SK-N-SH treated with all-trans-retinoic acid at 6 μM for 48 hours (cell line): Measurements from ENCODE around the gene NINJ1.
A peak's percentile ranks its signal among the peaks of the same experiment; 100 is the strongest.

Source experiments
- ATAC-seq: fragments of 200-7000 bp; cut with Tn5 transposase; 3 replicates; pipeline ENCODE4 v1.9.1; 2020; ENCODE audit warnings: mild to moderate bottlenecking, moderate library complexity
- ARNTL ChIP-seq: fragments of 450-650 bp; formaldehyde crosslinking; IDR thresholded peaks from 2 replicates; pipeline ENCODE4 v1.5.0; 2020; ENCODE audit warnings: low read depth, mild to moderate bottlenecking, moderate library complexity, borderline replicate concordance
- CSDC2 ChIP-seq: fragments of 250-450 bp; sonication (Bioruptor Pico); IDR thresholded peaks from 2 replicates; pipeline ENCODE4 v1.5.0; 2020; ENCODE audit warnings: mild to moderate bottlenecking, moderate library complexity
- CSRNP3 ChIP-seq: fragments of 250-450 bp; sonication (Bioruptor Pico); IDR thresholded peaks from 2 replicates; pipeline ENCODE4 v1.5.1; 2021; ENCODE audit warnings: mild to moderate bottlenecking, moderate library complexity
- ESRRG ChIP-seq: fragments of 250-450 bp; sonication (Bioruptor Pico); IDR thresholded peaks from 2 replicates; pipeline ENCODE4 v1.6.1; 2021; ENCODE audit warnings: mild to moderate bottlenecking
- GLIS3 ChIP-seq: fragments of 250-450 bp; sonication (Bioruptor Pico); IDR thresholded peaks from 2 replicates; pipeline ENCODE4 v1.5.0; 2020; ENCODE audit warnings: mild to moderate bottlenecking, moderate library complexity
- ISL1 ChIP-seq: fragments of 250-450 bp; sonication (Bioruptor Pico); IDR thresholded peaks from 2 replicates; pipeline ENCODE4 v2.1.2; 2022; ENCODE audit warnings: mild to moderate bottlenecking, moderate library complexity
- OSR1 ChIP-seq: fragments of 250-450 bp; sonication (Bioruptor Pico); IDR thresholded peaks from 2 replicates; pipeline ENCODE4 v1.8.0; 2022; ENCODE audit warnings: moderate library complexity, mild to moderate bottlenecking, inconsistent platforms
- PPARA ChIP-seq: fragments of 250-450 bp; sonication (Bioruptor Pico); IDR thresholded peaks from 2 replicates; pipeline ENCODE4 v1.5.0; 2020; ENCODE audit warnings: mild to moderate bottlenecking, borderline replicate concordance
- RARB ChIP-seq: fragments of 250-450 bp; sonication (Bioruptor Pico); IDR thresholded peaks from 2 replicates; pipeline ENCODE4 v1.8.0; 2021; ENCODE audit warnings: mild to moderate bottlenecking, moderate library complexity
- SNAI2 ChIP-seq: fragments of 250-450 bp; sonication (Bioruptor Pico); IDR thresholded peaks from 2 replicates; pipeline ENCODE4 v1.5.0; 2020; ENCODE audit warnings: mild to moderate bottlenecking, moderate library complexity
- TCF4 ChIP-seq: fragments of 250-450 bp; sonication (Bioruptor Pico); IDR thresholded peaks from 2 replicates; pipeline ENCODE4 v1.8.0; 2021; ENCODE audit warnings: mild to moderate bottlenecking, moderate library complexity, borderline replicate concordance
- TOX ChIP-seq: fragments of 250-450 bp; sonication (Bioruptor Pico); IDR thresholded peaks from 2 replicates; pipeline ENCODE4 v1.8.0; 2021; ENCODE audit warnings: mild to moderate bottlenecking, moderate library complexity, borderline replicate concordance
- TSHZ2 ChIP-seq: fragments of 250-450 bp; sonication (Bioruptor Pico); IDR thresholded peaks from 2 replicates; pipeline ENCODE4 v1.5.0; 2020; ENCODE audit warnings: mild to moderate bottlenecking, moderate library complexity
- ZC3H10 ChIP-seq: fragments of 250-450 bp; sonication (Bioruptor Pico); IDR thresholded peaks from 2 replicates; pipeline ENCODE4 v1.5.1; 2021; ENCODE audit warnings: mild to moderate bottlenecking, moderate library complexity
- ZFP3 ChIP-seq: fragments of 250-450 bp; sonication (Bioruptor Pico); IDR thresholded peaks from 2 replicates; pipeline ENCODE4 v1.5.0; 2020; ENCODE audit warnings: mild to moderate bottlenecking, moderate library complexity
- ZFP30 ChIP-seq: fragments of 450-650 bp; formaldehyde crosslinking; IDR thresholded peaks from 2 replicates; pipeline ENCODE4 v1.5.0; 2022; ENCODE audit warnings: mild to moderate bottlenecking, moderate library complexity
- ZNF565 ChIP-seq: fragments of 450-650 bp; formaldehyde crosslinking; conservative IDR thresholded peaks from 2 replicates; pipeline ENCODE4 v1.5.0; 2020; ENCODE audit warnings: low read depth, mild to moderate bottlenecking, moderate library complexity
- ZNF70 ChIP-seq: fragments of 450-650 bp; formaldehyde crosslinking; IDR thresholded peaks from 2 replicates; pipeline ENCODE4 v1.5.0; 2020; ENCODE audit warnings: mild to moderate bottlenecking, moderate library complexity
- ZNF8 ChIP-seq: fragments of 450-650 bp; formaldehyde crosslinking; IDR thresholded peaks from 2 replicates; pipeline ENCODE4 v1.5.0; 2020; ENCODE audit warnings: mild to moderate bottlenecking, moderate library complexity
- TF ChIP-seq, protein P1 (sequence below): fragments of 250-450 bp; sonication (Bioruptor Pico); IDR thresholded peaks from 2 replicates; pipeline ENCODE4 v1.5.1; 2020; ENCODE audit warnings: low read depth, mild to moderate bottlenecking, moderate library complexity

The NINJ1 gene

DNA sequence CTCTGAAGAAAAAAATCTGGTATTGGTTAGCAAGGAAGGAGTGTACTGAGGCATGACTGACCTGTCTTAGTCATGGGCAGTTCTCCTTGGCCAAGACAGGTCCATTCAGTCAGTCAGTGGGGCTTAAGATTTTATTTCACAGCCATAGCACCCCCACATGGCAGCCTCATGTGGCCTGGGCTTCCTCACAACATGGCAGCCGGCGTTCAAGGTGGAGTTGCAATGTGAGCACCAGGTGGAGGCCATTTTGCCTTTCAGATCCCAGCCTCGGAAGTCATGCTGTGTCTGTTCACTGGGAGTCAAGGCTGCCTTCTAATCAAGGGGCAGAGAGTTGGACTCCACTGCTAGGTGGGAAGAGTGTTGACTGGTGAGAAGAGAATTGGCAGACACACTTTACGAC, 48.4 kb downstream of the NINJ1 start:
- TF ChIP-seq RARB (no peak), ZFP30 (CRISPR knock-in tag) (no peak), TSHZ2 (no peak), OSR1 (CRISPR knock-in tag) (no peak), ZNF8 (CRISPR knock-in tag) (no peak), TCF4 (CRISPR knock-in tag) (no peak), ZC3H10 (no peak), TOX (no peak), ZNF565 (CRISPR knock-in tag) (peak; percentile 92)
- no peak for ATAC-seq

GRCh38 chr9:93084471-93084881, 49.6 kb downstream of the NINJ1 start:
- no peak for ATAC-seq
- TF ChIP-seq TSHZ2 (no peak), SNAI2 (CRISPR knock-in tag) (no peak), PPARA (CRISPR knock-in tag) (no peak), CSRNP3 (no peak), ESRRG (CRISPR knock-in tag) (no peak)
- TF ChIP-seq, protein P1, sequence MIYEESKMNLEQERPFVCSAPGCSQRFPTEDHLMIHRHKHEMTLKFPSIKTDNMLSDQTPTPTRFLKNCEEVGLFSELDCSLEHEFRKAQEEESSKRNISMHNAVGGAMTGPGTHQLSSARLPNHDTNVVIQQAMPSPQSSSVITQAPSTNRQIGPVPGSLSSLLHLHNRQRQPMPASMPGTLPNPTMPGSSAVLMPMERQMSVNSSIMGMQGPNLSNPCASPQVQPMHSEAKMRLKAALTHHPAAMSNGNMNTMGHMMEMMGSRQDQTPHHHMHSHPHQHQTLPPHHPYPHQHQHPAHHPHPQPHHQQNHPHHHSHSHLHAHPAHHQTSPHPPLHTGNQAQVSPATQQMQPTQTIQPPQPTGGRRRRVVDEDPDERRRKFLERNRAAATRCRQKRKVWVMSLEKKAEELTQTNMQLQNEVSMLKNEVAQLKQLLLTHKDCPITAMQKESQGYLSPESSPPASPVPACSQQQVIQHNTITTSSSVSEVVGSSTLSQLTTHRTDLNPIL (CRISPR knock-in tag): no peak
- TF ChIP-seq, all 23 proteins: peak for 0

DNA sequence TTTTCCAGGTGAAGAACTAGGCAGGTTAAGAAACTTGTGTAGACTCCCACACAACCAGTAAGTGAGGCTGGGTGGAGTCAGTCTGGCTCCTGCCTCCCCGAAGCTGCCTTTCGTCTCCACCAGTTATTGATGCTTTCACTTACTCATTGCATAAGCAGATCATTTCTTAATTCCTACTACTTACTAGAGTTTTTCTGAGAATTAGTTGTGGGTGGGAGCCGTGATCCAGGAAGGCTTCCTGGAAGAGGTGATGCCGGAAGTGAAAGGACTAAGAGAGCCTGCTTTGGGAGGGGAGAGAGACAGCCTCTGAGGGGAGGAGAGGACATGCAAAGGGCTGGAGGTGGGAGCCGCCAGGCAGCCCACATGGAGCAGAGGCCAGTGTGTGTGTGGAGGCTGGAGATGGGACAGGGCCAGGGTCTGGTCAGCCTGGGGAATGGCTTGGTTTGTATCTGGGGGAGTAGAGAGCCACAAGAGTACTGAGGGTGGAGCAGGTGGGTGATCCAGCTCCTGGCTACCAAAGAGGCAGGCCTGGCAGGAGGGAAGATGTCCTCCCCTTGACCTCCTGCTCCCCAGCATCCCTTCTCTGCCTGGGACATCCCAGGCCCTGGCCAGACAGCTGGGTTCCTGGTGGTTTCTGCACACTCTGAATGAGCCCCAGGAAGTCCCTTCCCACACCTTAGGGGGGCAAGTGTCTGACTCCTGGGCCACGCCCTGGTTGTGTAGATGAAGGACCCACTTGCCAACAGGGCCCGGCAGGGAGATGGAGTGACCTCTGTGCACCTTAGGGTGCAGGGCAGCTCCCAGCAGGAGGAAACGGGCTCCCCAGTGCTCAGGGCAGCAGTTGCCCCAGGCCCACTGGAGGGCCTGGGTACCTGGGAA, 50.2 kb downstream of the NINJ1 start:
- no peak for ATAC-seq

More for the DNA sequence above, 50.2 kb downstream of the NINJ1 start:
- no peak for TF ChIP-seq ISL1 (CRISPR knock-in tag)
- no peak for TF ChIP-seq PPARA (CRISPR knock-in tag)
- no peak for TF ChIP-seq GLIS3 (CRISPR knock-in tag)
- no peak for TF ChIP-seq ESRRG (CRISPR knock-in tag)
- no peak for TF ChIP-seq ARNTL
- no peak for TF ChIP-seq RARB
- TF ChIP-seq ZFP30 (CRISPR knock-in tag): no peak
- TF ChIP-seq ZNF565 (CRISPR knock-in tag): no peak
- no peak for TF ChIP-seq ZNF70
- no peak for TF ChIP-seq TSHZ2
- no peak for TF ChIP-seq ZFP3 (CRISPR knock-in tag)
- TF ChIP-seq, protein P1 (CRISPR knock-in tag): no peak
- no peak for TF ChIP-seq OSR1 (CRISPR knock-in tag)
- TF ChIP-seq SNAI2 (CRISPR knock-in tag): no peak
- no peak for TF ChIP-seq CSDC2 (CRISPR knock-in tag)
